ENCODE results near the gene PUS1.

The PUS1 gene

GRCh38 chr12:131897276-131897675, 31.8 kb upstream of the PUS1 start:
- H2AFZ ChIP-seq (ENCODE audit: low read length): no peak overlapping the region
- no peaks in the 10 kb centered on the region for H3K27me3 ChIP-seq (ENCODE audit: insufficient read depth, low read length)
- no peaks in the 10 kb centered on the region; the same call in 1 of the 2 replicates for H3K36me3 ChIP-seq (ENCODE audit: insufficient read depth, low read length)
- H3K4me3 ChIP-seq (ENCODE audit: low read depth, low read length, poor library complexity, severe bottlenecking): no peak overlapping the region
- H3F3A ChIP-seq (ENCODE audit: insufficient read depth, low read length): no peaks in the 10 kb centered on the region
- no peak overlapping the region for H3K9ac ChIP-seq (ENCODE audit: low read length)
- H3K4me1 ChIP-seq (ENCODE audit: insufficient read depth, low read length, severe bottlenecking): peaks cover 16% of the 10 kb centered on the region
- H3K9me3 ChIP-seq (ENCODE audit: low read length): no peaks in the 10 kb centered on the region
- no peaks in the 10 kb centered on the region for H4K20me1 ChIP-seq (ENCODE audit: insufficient read depth, low read length)
- H3K79me2 ChIP-seq (ENCODE audit: insufficient read depth, low read length): no peaks in the 10 kb centered on the region
- H3K4me2 ChIP-seq (ENCODE audit: low read length): no peak overlapping the region
- H3K9me2 ChIP-seq (ENCODE audit: low read depth, low read length): no peaks in the 10 kb centered on the region
- TF ChIP-seq EZH2 (IDR thresholded peaks at IDR 0.05; ENCODE audit: borderline replicate concordance, low read length) (no peak), CTCF (IDR thresholded peaks at IDR 0.05; ENCODE audit: low read length) (no peak)
- H3K27ac ChIP-seq (ENCODE audit: low read depth, low read length, poor library complexity, severe bottlenecking): no peak overlapping the region

GRCh38 chr12:131897875-131898274, 31.2 kb upstream of the PUS1 start:
- Histone ChIP-seq H3K36me3 (ENCODE audit: insufficient read depth, low read length) (no peaks in the 10 kb centered on the region; the same call in 1 of the 2 replicates), H3K9me2 (ENCODE audit: low read depth, low read length) (no peaks in the 10 kb centered on the region), H2AFZ (ENCODE audit: low read length) (no peak overlapping the region), H3F3A (ENCODE audit: insufficient read depth, low read length) (no peaks in the 10 kb centered on the region), H3K79me2 (ENCODE audit: insufficient read depth, low read length) (no peaks in the 10 kb centered on the region), H4K20me1 (ENCODE audit: insufficient read depth, low read length) (no peaks in the 10 kb centered on the region), H3K9ac (ENCODE audit: low read length) (no peak overlapping the region), H3K4me2 (ENCODE audit: low read length) (no peak overlapping the region), H3K9me3 (ENCODE audit: low read length) (no peaks in the 10 kb centered on the region), H3K4me1 (ENCODE audit: insufficient read depth, low read length, severe bottlenecking) (peaks cover 16% of the 10 kb centered on the region), H3K27ac (ENCODE audit: low read depth, low read length, poor library complexity, severe bottlenecking) (no peak overlapping the region), H3K27me3 (ENCODE audit: insufficient read depth, low read length) (no peaks in the 10 kb centered on the region), H3K4me3 (ENCODE audit: low read depth, low read length, poor library complexity, severe bottlenecking) (no peak overlapping the region)
- TF ChIP-seq EZH2 (IDR thresholded peaks at IDR 0.05; ENCODE audit: borderline replicate concordance, low read length): no peak
- TF ChIP-seq CTCF (IDR thresholded peaks at IDR 0.05; ENCODE audit: low read length): no peak

- no peaks in the 10 kb centered on the region for H3F3A ChIP-seq (ENCODE audit: insufficient read depth, low read length)
- H3K9ac ChIP-seq (ENCODE audit: low read length): no peak overlapping the region
- no peaks in the 10 kb centered on the region; the same call in 1 of the 2 replicates for H3K36me3 ChIP-seq (ENCODE audit: insufficient read depth, low read length)
- TF ChIP-seq CTCF (IDR thresholded peaks at IDR 0.05; ENCODE audit: low read length) (no peak), EZH2 (IDR thresholded peaks at IDR 0.05; ENCODE audit: borderline replicate concordance, low read length) (no peak)
- H3K79me2 ChIP-seq (ENCODE audit: insufficient read depth, low read length): no peaks in the 10 kb centered on the region
- no peak overlapping the region for H2AFZ ChIP-seq (ENCODE audit: low read length)
- no peak overlapping the region for H3K4me2 ChIP-seq (ENCODE audit: low read length)
- H3K27me3 ChIP-seq (ENCODE audit: insufficient read depth, low read length): no peaks in the 10 kb centered on the region
- no peaks in the 10 kb centered on the region for H3K9me3 ChIP-seq (ENCODE audit: low read length)
- H3K4me3 ChIP-seq (ENCODE audit: low read depth, low read length, poor library complexity, severe bottlenecking): no peak overlapping the region
- H4K20me1 ChIP-seq (ENCODE audit: insufficient read depth, low read length): no peaks in the 10 kb centered on the region
- peaks cover 12% of the 10 kb centered on the region for H3K4me1 ChIP-seq (ENCODE audit: insufficient read depth, low read length, severe bottlenecking)
- H3K9me2 ChIP-seq (ENCODE audit: low read depth, low read length): no peaks in the 10 kb centered on the region
- H3K27ac ChIP-seq (ENCODE audit: low read depth, low read length, poor library complexity, severe bottlenecking): no peak overlapping the region
Observed at GRCh38 chr12:131900397-131900796, 28.7 kb upstream of the PUS1 start.

All from OCI-LY1 (cell line).